K562 (cell line): ENCODE results near the gene NDUFV2. TPM values are rescaled to one million over a fixed set of nuclear protein-coding genes. Genes with fewer than 3 reads are reported as not detected.
"Not testable (repeated sequence)": the region's sequence is repeated elsewhere in the genome, so short reads cannot be mapped to it uniquely, and the experiment has no call there.

Source experiments
- ATAC-seq: fragments of 200-7000 bp; cut with Tn5 transposase; 3 replicates; pipeline ENCODE4 v1.9.1; 2020; ENCODE audit warnings: moderate library complexity
- BruUV-seq: library from RNA; stranded (reverse); fragments of 400-500 nt; replicated peaks from 2 replicates; lab custom pipeline; 2021; lab: Mats Ljungman, UMichigan
- CTCF ChIA-PET: fragments of 300-600 bp; formaldehyde crosslinking; extraction: SDS; loops from one replicate; lab custom pipeline; 2021; ENCODE audit warnings: low intra/inter-chr PET ratio; lab: Yijun Ruan, JAX
- POLR2A ChIA-PET: fragments of 300-600, 350-650 bp; sonication (Branson Sonifier 250); formaldehyde crosslinking; extraction: SDS; loops from one replicate; lab custom pipeline; 2021; ENCODE audit warnings: antibody characterized with exemption, inconsistent platforms; lab: Yijun Ruan, JAX
- DNase-seq, 4 experiments: peaks; one replicate each; pipeline versions ENCODE4 v3.0.0 to v3.0.0-alpha.2; 2011 to 2018; ENCODE audit warnings: low spot score in 3 of 4, mixed read lengths in 3 of 4; ENCODE audit errors: extremely low read depth in 1 of 4
- FAIRE-seq: peaks from 2 replicates; lab custom pipeline; 2011; peaks lifted over from hg19 to GRCh38; lab: Jason Lieb, UNC
- H2AFZ ChIP-seq: 2 replicates; pipeline ENCODE4 v1.6.0; 2011; ENCODE audit warnings: low read depth, low read length, control low read depth, inconsistent platforms
- H3K27ac ChIP-seq: fragments of 200-600 bp; 3 replicates; pipeline ENCODE4 v1.8.0; 2011; ENCODE audit warnings: low read depth, mild to moderate bottlenecking, control low read depth, inconsistent platforms, low read length, moderate library complexity, mixed read lengths; ENCODE audit errors: extremely low read depth
- H3K27me3 ChIP-seq, 2 experiments: fragments of 300-600 bp in 1 of 2; 2 replicates in 1 of 2; 3 replicates in 1 of 2; pipeline versions ENCODE4 v1.6.0 to v1.8.0; 2011; ENCODE audit warnings: inconsistent platforms in 2 of 2, low read length in 2 of 2, mild to moderate bottlenecking in 1 of 2, mixed read lengths in 1 of 2, moderate library complexity in 1 of 2; ENCODE audit not compliant: control insufficient read depth in 2 of 2, insufficient read depth in 2 of 2
- H3K36me3 ChIP-seq: fragments of 300-600 bp; 3 replicates; pipeline ENCODE4 v1.8.0; 2011; ENCODE audit warnings: mild to moderate bottlenecking, low read length, inconsistent platforms; ENCODE audit not compliant: control insufficient read depth, insufficient read depth
- H3K4me1 ChIP-seq, 2 experiments: fragments of 200-600 bp in 1 of 2; replicated peaks in 1 of 2; 2 replicates in 1 of 2; 3 replicates in 1 of 2; pipeline versions ENCODE4 v1.5.1 to v1.8.0; 2011; ENCODE audit warnings: inconsistent platforms in 2 of 2, low read length in 2 of 2, mild to moderate bottlenecking in 1 of 2, mixed read lengths in 1 of 2, moderate library complexity in 1 of 2; ENCODE audit not compliant: control insufficient read depth in 2 of 2, insufficient read depth in 2 of 2
- H3K4me2 ChIP-seq: 2 replicates; pipeline ENCODE4 v1.6.1; 2011; ENCODE audit warnings: low read length, control low read depth, inconsistent platforms, mixed read lengths; ENCODE audit not compliant: insufficient read depth
- H3K4me3 ChIP-seq: fragments of 200-600 bp; sonication (generic), shearing (Covaris generic); 2 replicates; pipeline ENCODE4 v1.5.1; 2016; ENCODE audit warnings: control low read depth, inconsistent platforms
- H3K79me2 ChIP-seq: fragments of 200-600 bp; 3 replicates; pipeline ENCODE4 v1.8.0; 2011; ENCODE audit warnings: low read length, inconsistent platforms; ENCODE audit not compliant: control insufficient read depth, insufficient read depth
- H3K9ac ChIP-seq, 2 experiments: 2 replicates each; pipeline versions ENCODE4 v1.6.0 to v1.6.1; 2011; ENCODE audit warnings: low read depth in 2 of 2, low read length in 2 of 2, control low read depth in 1 of 2, inconsistent platforms in 1 of 2, mild to moderate bottlenecking in 1 of 2, mixed read lengths in 1 of 2; ENCODE audit not compliant: insufficient read depth in 1 of 2
- H3K9me1 ChIP-seq: one replicate; pipeline ENCODE4 v1.6.0; 2011; ENCODE audit warnings: inconsistent platforms, mild to moderate bottlenecking, low read length, moderate library complexity; ENCODE audit not compliant: control insufficient read depth, insufficient read depth
- H3K9me3 ChIP-seq: replicated peaks from 2 replicates; pipeline ENCODE4 v1.5.1; 2011; ENCODE audit warnings: low read depth, low read length, inconsistent platforms; ENCODE audit not compliant: control insufficient read depth, insufficient read depth
- H4K20me1 ChIP-seq: replicated peaks from 2 replicates; pipeline ENCODE4 v1.6.1; 2011; ENCODE audit warnings: low read length, inconsistent platforms, mixed read lengths; ENCODE audit not compliant: control insufficient read depth, insufficient read depth
- AFF1 ChIP-seq, 2 experiments: fragments of 450-650 bp; IDR thresholded peaks; 2 replicates each; pipeline ENCODE4 v1.6.1; 2018; ENCODE audit warnings: mild to moderate bottlenecking in 2 of 2, low read depth in 1 of 2; ENCODE audit not compliant: partially characterized antibody in 2 of 2
- WGBS: fragments of 100-300 bp; shearing (Covaris generic); methylation state at CpG from one replicate; pipeline ENCODE4 v1.1.6; 2016; ENCODE audit warnings: low coverage, mixed read lengths; ENCODE audit not compliant: insufficient coverage; ENCODE audit errors: missing lambda C conversion rate; 5-methylcytosine and 5-hydroxymethylcytosine counted together
- in situ Hi-C: fragments of 300-500 bp; cut with MboI; formaldehyde crosslinking; loops from 4 replicates; pipeline ENCODE4 v1.15.0; 2018; ENCODE audit warnings: inconsistent platforms, mixed read lengths
- intact Hi-C: fragments of 100-400 bp; cut with micrococcal nuclease; formaldehyde crosslinking; loops from 2 replicates; pipeline ENCODE4 v1.14.2; 2022
- polyA plus RNA-seq, 8 experiments: library from polyadenylated mRNA; depleted of rRNA in 4 of 8; stranded (reverse) in 5 of 8; unstranded in 3 of 8; fragments of >200 nt; fragmentation: Nextera tagmentation in 2 of 8; fragmentation: Illumina TruSeq in 1 of 8; extraction: Ambion mirVana in 2 of 8; extraction: Trizol in 1 of 8; gene quantifications; 2 replicates each; pipeline versions ENCODE4 v1.2.1 to v1.2.3, GENCODE V29; 2011 to 2014; ENCODE audit warnings: inconsistent platforms in 1 of 8, missing spikeins in 1 of 8
- total RNA-seq, 7 experiments: library from RNA; depleted of rRNA in 6 of 7; stranded (reverse); fragments of >200 nt in 6 of 7; fragmentation: Illumina TruSeq in 2 of 7; extraction: Trizol in 2 of 7; gene quantifications; 2 replicates each; pipeline versions ENCODE4 v1.2.1 to v1.2.3, GENCODE V29; 2011 to 2021; ENCODE audit warnings: low replicate concordance in 1 of 7

The NDUFV2 gene
- total and polyA plus RNA-seq, 9 of the 15 experiments (the other 6 are each of a cell fraction or from before 2014, with no cell fraction given), result 213 to 550 (median 384) TPM

- TF ChIP-seq AFF1 (IDR thresholded peaks at IDR 0.05; ENCODE audit: low read depth in 1 of 2, partially characterized antibody in 2 of 2), result peak in 1 of 2 experiments; percentile 96
- H3K9me1 ChIP-seq, in situ Hi-C loops, H3K4me1 ChIP-seq, H3K4me3 ChIP-seq, H3K4me2 ChIP-seq, DNase-seq, H2AFZ ChIP-seq, intact Hi-C loops, BruUV-seq, CTCF ChIA-PET, H3K27me3 ChIP-seq, FAIRE-seq, H3K9ac ChIP-seq, ATAC-seq, H3K27ac ChIP-seq, H4K20me1 ChIP-seq, H3K36me3 ChIP-seq: not testable (repeated sequence)
- peaks cover 17% of the 10 kb centered on the region for H3K9me3 ChIP-seq
- H3K79me2 ChIP-seq, result peaks cover 69% of the 10 kb centered on the region
- POLR2A ChIA-PET, result interaction anchor here (0.8 kb wide), 1 partner anchor 360 kb away, joined by 3 read pairs; no protein-coding TSS in a partner anchor
- 93% methylated on average over 4 of the region's 4 CpGs for WGBS
Observed at GRCh38 chr18:9162663-9163062, 60.2 kb downstream of the NDUFV2 start.
